B cell (primary cell): ENCODE measurements around the gene GABRR2. TPM values are rescaled to one million over a fixed set of nuclear protein-coding genes. Genes with fewer than 3 reads are reported as not detected.

Experiments used
- ATAC-seq: fragments of 200-7000 bp; cut with Tn5 transposase; one replicate; pipeline ENCODE4 v1.10.0; 2021; ENCODE audit warnings: low read depth, mild to moderate bottlenecking, moderate number of reproducible peaks, moderate library complexity
- CTCF ChIA-PET: fragments of 350-600 bp; sonication (Branson Sonifier 250); formaldehyde crosslinking; loops from one replicate; lab custom pipeline; 2021; ENCODE audit warnings: antibody characterized with exemption, inconsistent platforms; lab: Charles Lee
- POLR2A ChIA-PET: fragments of 350-600 bp; sonication (Branson Sonifier 250); formaldehyde crosslinking; loops from one replicate; lab custom pipeline; 2021; ENCODE audit warnings: antibody characterized with exemption; lab: Charles Lee
- DNase-seq: peaks from one replicate; pipeline ENCODE4 v3.0.0; 2013
- H2AFZ ChIP-seq: 2 replicates; pipeline ENCODE4 v1.6.1; 2012; ENCODE audit warnings: mild to moderate bottlenecking, low read depth, low read length; ENCODE audit not compliant: insufficient read depth, poor library complexity, severe bottlenecking
- H3K27ac ChIP-seq, 2 donors: 1 replicate in 1 of 2; 2 replicates in 1 of 2; pipeline ENCODE4 v1.5.1; 2012 to 2013; ENCODE audit warnings: low read length in 2 of 2, mild to moderate bottlenecking in 2 of 2, moderate library complexity in 1 of 2
- H3K27me3 ChIP-seq, 4 experiments: fragments of 200-600 bp in 1 of 4; sonication (generic) in 1 of 4; replicated peaks in 1 of 4; 1 replicate in 2 of 4; 2 replicates in 2 of 4; pipeline versions ENCODE4 v1.6.1 to v1.7.0; 2013 to 2016; ENCODE audit warnings: low read length in 3 of 4, mild to moderate bottlenecking in 2 of 4, mixed read lengths in 1 of 4, moderate library complexity in 1 of 4; ENCODE audit not compliant: insufficient read depth in 4 of 4, control insufficient read depth in 3 of 4; ENCODE audit errors: control extremely low read depth in 1 of 4
- H3K36me3 ChIP-seq, 2 experiments: replicated peaks in 1 of 2; 1 replicate in 1 of 2; 2 replicates in 1 of 2; pipeline versions ENCODE4 v1.6.1 to v1.7.1; 2013; ENCODE audit warnings: low read length in 1 of 2; ENCODE audit not compliant: insufficient read depth in 2 of 2, control insufficient read depth in 1 of 2; ENCODE audit errors: control extremely low read depth in 1 of 2, extremely low read depth in 1 of 2
- H3K4me1 ChIP-seq, 2 donors: fragments of 200-600 bp in 1 of 2; sonication (generic) in 1 of 2; 1 replicate in 1 of 2; 2 replicates in 1 of 2; pipeline versions ENCODE4 v1.5.1 to v1.6.1; 2013 to 2017; ENCODE audit warnings: low read length in 2 of 2; ENCODE audit not compliant: control insufficient read depth in 2 of 2, insufficient read depth in 2 of 2
- H3K4me2 ChIP-seq: replicated peaks from 2 replicates; pipeline ENCODE3; 2012; ENCODE audit warnings: mild to moderate bottlenecking, low read depth, low read length; ENCODE audit not compliant: poor library complexity, severe bottlenecking
- H3K4me3 ChIP-seq, 5 experiments: fragments of 200-600 bp in 1 of 5; sonication (generic) in 1 of 5; 1 replicate in 3 of 5; 2 replicates in 2 of 5; pipeline versions ENCODE4 v1.5.1 to v1.7.0; 2011 to 2016; ENCODE audit warnings: low read length in 4 of 5, mild to moderate bottlenecking in 4 of 5, low read depth in 2 of 5, control low read depth in 1 of 5, moderate library complexity in 1 of 5; ENCODE audit not compliant: insufficient read depth in 1 of 5; ENCODE audit errors: control extremely low read depth in 1 of 5, extremely low read depth in 1 of 5
- H3K79me2 ChIP-seq: fragments of 200-600 bp; sonication (generic); one replicate; pipeline ENCODE4 v1.6.0; 2016; ENCODE audit warnings: low read length; ENCODE audit not compliant: control insufficient read depth, insufficient read depth
- H3K9ac ChIP-seq: fragments of 200-600 bp; sonication (generic); 2 replicates; pipeline ENCODE4 v1.6.1; 2017; ENCODE audit warnings: mild to moderate bottlenecking, low read length, moderate library complexity
- H3K9me3 ChIP-seq, 3 donors: one replicate each; pipeline versions ENCODE4 v1.6.1 to v1.7.1; 2013; ENCODE audit warnings: low read length in 2 of 3; ENCODE audit not compliant: control insufficient read depth in 2 of 3, insufficient read depth in 1 of 3; ENCODE audit errors: control extremely low read depth in 1 of 3
- H4K20me1 ChIP-seq: 2 replicates; pipeline ENCODE4 v1.6.0; 2012; ENCODE audit warnings: mild to moderate bottlenecking, low read length; ENCODE audit not compliant: insufficient read depth, control insufficient read depth, poor library complexity, severe bottlenecking
- H3K27ac Mint-ChIP-seq: one replicate; pipeline ENCODE4 v1.8.0; 2021; ENCODE audit warnings: mixed read lengths
- H3K27me3 Mint-ChIP-seq: one replicate; pipeline ENCODE4 v1.8.0; 2021; ENCODE audit warnings: mixed read lengths
- H3K4me1 Mint-ChIP-seq: one replicate; pipeline ENCODE4 v1.8.0; 2021; ENCODE audit warnings: mixed read lengths
- H3K4me3 Mint-ChIP-seq: one replicate; pipeline ENCODE4 v1.8.0; 2021; ENCODE audit warnings: mixed read lengths
- H3K9me3 Mint-ChIP-seq: one replicate; pipeline ENCODE4 v1.8.0; 2022; ENCODE audit warnings: mixed read lengths; ENCODE audit not compliant: insufficient read depth
- CTCF ChIP-seq: fragments of 200-600 bp; IDR thresholded peaks from one replicate; pipeline ENCODE4 v1.8.0; 2022; ENCODE audit warnings: antibody characterized with exemption, mild to moderate bottlenecking
- EZH2 ChIP-seq: IDR thresholded peaks from 2 replicates; pipeline ENCODE4 v1.6.1; 2012; ENCODE audit warnings: borderline replicate concordance, low read depth, mild to moderate bottlenecking, moderate library complexity, low read length; ENCODE audit not compliant: insufficient read depth, poor library complexity, severe bottlenecking
- WGBS: methylation state at CpG from one replicate; pipeline ENCODE4 v1.1.5; 2013; ENCODE audit warnings: missing lambda C conversion rate; ENCODE audit not compliant: insufficient coverage; 5-methylcytosine and 5-hydroxymethylcytosine counted together
- intact Hi-C: fragments of 100-400 bp; cut with micrococcal nuclease; formaldehyde crosslinking; loops from one replicate; pipeline ENCODE4 v1.10.0; 2022
- polyA plus RNA-seq: library from polyadenylated mRNA; depleted of rRNA; stranded (reverse); fragments of >200 nt; gene quantifications from 2 replicates; pipeline ENCODE4 v1.2.3, GENCODE V29; 2012
- total RNA-seq, 2 donors: library from RNA; stranded (reverse); fragments of 120-200 nt in 1 of 2; gene quantifications; 1 replicate in 1 of 2; 2 replicates in 1 of 2; pipeline versions ENCODE4 v1.2.3 to v1.2.4, GENCODE V29; 2013 to 2022

Gene GABRR2
- total and polyA plus RNA-seq, 2 donors (not counting 1 experiment from before 2014, with no cell fraction given), result 0.59 to 4.7 TPM

GRCh38 chr6:89286516-89286915 is 28.6 kb downstream of the GABRR2 start:
- H2AFZ ChIP-seq, result no peak overlapping the region
- POLR2A ChIA-PET, result no interaction called here
- no peaks in the 10 kb centered on the region for H3K27me3 Mint-ChIP-seq

More at GRCh38 chr6:89286516-89286915, 28.6 kb downstream of the GABRR2 start:
- Histone ChIP-seq H3K36me3 (no peaks in the 10 kb centered on the region), H3K4me3 (no peak overlapping the region), H3K27ac (no peak overlapping the region), H3K9me3 (peaks cover 0 to 20% (median 0%) of the 10 kb centered on the region in 3 donors), H3K79me2 (no peaks in the 10 kb centered on the region), H3K27me3 (no peaks in the 10 kb centered on the region), H3K9ac (no peak overlapping the region), H3K4me2 (no peak overlapping the region), H4K20me1 (no peaks in the 10 kb centered on the region), H3K4me1 (no peaks in the 10 kb centered on the region)
- WGBS, result 90% methylated on average over 6 of the region's 6 CpGs
- intact Hi-C loops, result no loop called here
- CTCF ChIA-PET, result interaction anchor here (1.2 kb wide), 1 partner anchor 80 kb away, joined by 3 read pairs; no protein-coding TSS in a partner anchor
- Mint-ChIP-seq H3K27ac (no peak overlapping the region), H3K4me3 (no peak overlapping the region), H3K9me3 (no peaks in the 10 kb centered on the region), H3K4me1 (peaks cover 4% of the 10 kb centered on the region)
- ATAC-seq (no peak), DNase-seq (no peak)
- TF ChIP-seq CTCF, result no peak
- no peak for TF ChIP-seq EZH2
